IMR-90 (cell line): ENCODE data around the gene ZNF41. TPM values are rescaled to one million over a fixed set of nuclear protein-coding genes. Genes with fewer than 3 reads are reported as not detected.

ENCODE experiments used
- ATAC-seq: fragments of 200-7000 bp; cut with Tn5 transposase; 2 replicates; pipeline ENCODE4 v1.9.1; 2020; ENCODE audit warnings: low read depth, mild to moderate bottlenecking, moderate library complexity
- BruUV-seq: library from RNA; stranded (reverse); fragments of 400-500 nt; replicated peaks from 2 replicates; lab custom pipeline; 2021; lab: Mats Ljungman, UMichigan
- CTCF ChIA-PET: fragments of 300-600 bp; formaldehyde crosslinking; extraction: SDS; loops from one replicate; lab custom pipeline; 2021; ENCODE audit warnings: antibody characterized with exemption; lab: Yijun Ruan, JAX
- POLR2A ChIA-PET: fragments of 300-600 bp; sonication (Branson Sonifier 250); formaldehyde crosslinking; loops from one replicate; lab custom pipeline; 2022; ENCODE audit warnings: antibody characterized with exemption; ENCODE audit not compliant: unreplicated experiment; lab: Charles Lee
- DNase-seq: peaks from one replicate; pipeline ENCODE4 v3.0.0; 2013
- H2AFZ ChIP-seq: replicated peaks from 2 replicates; pipeline ENCODE3; 2013; ENCODE audit warnings: low read length, mild to moderate bottlenecking; ENCODE audit not compliant: poor library complexity
- H2AK5ac ChIP-seq: 2 replicates; pipeline ENCODE4 v1.6.1; 2013; ENCODE audit warnings: low read depth, low read length, inconsistent platforms
- H2AK9ac ChIP-seq: replicated peaks from 2 replicates; pipeline ENCODE3; 2013; ENCODE audit warnings: mild to moderate bottlenecking, low read depth, low read length, moderate library complexity; ENCODE audit not compliant: poor library complexity
- H2BK120ac ChIP-seq: 2 replicates; pipeline ENCODE4 v1.6.1; 2013; ENCODE audit warnings: low read depth, low read length, inconsistent platforms
- H2BK15ac ChIP-seq: 3 replicates; pipeline ENCODE4 v1.6.1; 2013; ENCODE audit warnings: low read depth, low read length, inconsistent platforms
- H2BK20ac ChIP-seq: 2 replicates; pipeline ENCODE4 v1.6.1; 2013; ENCODE audit warnings: low read depth, mild to moderate bottlenecking, inconsistent platforms, low read length, moderate library complexity
- H2BK5ac ChIP-seq: 2 replicates; pipeline ENCODE4 v1.6.1; 2013; ENCODE audit warnings: mild to moderate bottlenecking, low read depth, low read length, inconsistent platforms; ENCODE audit not compliant: poor library complexity, severe bottlenecking
- H3K14ac ChIP-seq: replicated peaks from 2 replicates; pipeline ENCODE4 v1.6.1; 2013; ENCODE audit warnings: low read depth, low read length, inconsistent platforms
- H3K18ac ChIP-seq: 2 replicates; pipeline ENCODE4 v1.6.1; 2013; ENCODE audit warnings: low read depth, low read length, control low read depth
- H3K23ac ChIP-seq: 2 replicates; pipeline ENCODE4 v1.6.1; 2013; ENCODE audit warnings: low read depth, low read length, inconsistent platforms
- H3K27ac ChIP-seq: 2 replicates; pipeline ENCODE4 v1.5.1; 2013; ENCODE audit warnings: mild to moderate bottlenecking, control low read depth, low read length; ENCODE audit not compliant: insufficient read depth
- H3K27me3 ChIP-seq: 2 replicates; pipeline ENCODE4 v1.6.1; 2013; ENCODE audit warnings: low read length; ENCODE audit not compliant: control insufficient read depth, insufficient read depth
- H3K36me3 ChIP-seq: 2 replicates; pipeline ENCODE4 v1.6.1; 2013; ENCODE audit warnings: low read length, mixed read lengths; ENCODE audit not compliant: control insufficient read depth, insufficient read depth
- H3K4ac ChIP-seq: 2 replicates; pipeline ENCODE4 v1.6.1; 2013; ENCODE audit warnings: low read depth, low read length, inconsistent platforms
- H3K4me1 ChIP-seq: 2 replicates; pipeline ENCODE4 v1.6.1; 2013; ENCODE audit warnings: low read length, mixed read lengths; ENCODE audit not compliant: control insufficient read depth, insufficient read depth
- H3K4me2 ChIP-seq: 2 replicates; pipeline ENCODE4 v1.6.1; 2013; ENCODE audit warnings: low read depth, mild to moderate bottlenecking, control low read depth, low read length, moderate library complexity
- H3K4me3 ChIP-seq: 2 replicates; pipeline ENCODE4 v1.5.1; 2013; ENCODE audit warnings: low read depth, mild to moderate bottlenecking, control low read depth, low read length, moderate library complexity; ENCODE audit not compliant: insufficient read depth
- H3K56ac ChIP-seq: 2 replicates; pipeline ENCODE4 v1.6.1; 2013; ENCODE audit warnings: low read length, inconsistent platforms; ENCODE audit not compliant: insufficient read depth; ENCODE audit errors: extremely low read depth
- H3K79me1 ChIP-seq, 2 experiments: 2 replicates each; pipeline ENCODE4 v1.6.1; 2013; ENCODE audit warnings: low read length in 2 of 2, inconsistent platforms in 1 of 2, low read depth in 1 of 2
- H3K9ac ChIP-seq: 2 replicates; pipeline ENCODE4 v1.6.1; 2013; ENCODE audit warnings: low read depth, low read length, control low read depth
- H3K9me1 ChIP-seq: 2 replicates; pipeline ENCODE4 v1.6.1; 2013; ENCODE audit warnings: low read length, inconsistent platforms; ENCODE audit not compliant: insufficient read depth
- H3K9me3 ChIP-seq: 2 replicates; pipeline ENCODE4 v1.6.1; 2013; ENCODE audit warnings: low read length; ENCODE audit not compliant: control insufficient read depth, insufficient read depth
- H4K20me1 ChIP-seq: 2 replicates; pipeline ENCODE4 v1.6.1; 2013; ENCODE audit warnings: low read length, inconsistent platforms; ENCODE audit not compliant: insufficient read depth
- H4K5ac ChIP-seq: 2 replicates; pipeline ENCODE4 v1.6.1; 2013; ENCODE audit warnings: mild to moderate bottlenecking, low read depth, low read length, control low read depth
- H4K8ac ChIP-seq, 2 experiments: 2 replicates each; pipeline ENCODE4 v1.6.1; 2013; ENCODE audit warnings: low read depth in 2 of 2, low read length in 2 of 2, control low read depth in 1 of 2, inconsistent platforms in 1 of 2
- H4K91ac ChIP-seq: 2 replicates; pipeline ENCODE4 v1.6.1; 2013; ENCODE audit warnings: low read depth, low read length, inconsistent platforms; ENCODE audit not compliant: insufficient read depth
- CEBPB ChIP-seq: IDR thresholded peaks from 2 replicates; pipeline ENCODE4 v1.6.1; 2012; ENCODE audit warnings: low read depth, low read length, improper control_type of control experiment
- CHD1 ChIP-seq: IDR thresholded peaks from 2 replicates; pipeline ENCODE4 v1.6.1; 2012; ENCODE audit warnings: low read depth, low read length, improper control_type of control experiment
- ELK1 ChIP-seq: fragments of 150-350 bp; IDR thresholded peaks from 2 replicates; pipeline ENCODE4 v1.6.1; 2016; ENCODE audit warnings: low read depth, mild to moderate bottlenecking, low read length, moderate library complexity, borderline replicate concordance
- FOS ChIP-seq: fragments of 150-350 bp; IDR thresholded peaks from 2 replicates; pipeline ENCODE4 v1.6.1; 2016; ENCODE audit warnings: low read depth, low read length
- MAFK ChIP-seq: IDR thresholded peaks from 2 replicates; pipeline ENCODE4 v1.6.1; 2012; ENCODE audit warnings: low read depth, low read length, improper control_type of control experiment
- MAZ ChIP-seq: IDR thresholded peaks from 2 replicates; pipeline ENCODE4 v1.6.1; 2012; ENCODE audit warnings: low read depth, mild to moderate bottlenecking, low read length, improper control_type of control experiment, moderate library complexity, borderline replicate concordance
- MXI1 ChIP-seq: IDR thresholded peaks from 2 replicates; pipeline ENCODE4 v1.6.1; 2012; ENCODE audit warnings: low read depth, mild to moderate bottlenecking, low read length, moderate library complexity, borderline replicate concordance
- NFE2L2 ChIP-seq: fragments of 150-350 bp; IDR thresholded peaks from 2 replicates; pipeline ENCODE4 v1.6.1; 2016; ENCODE audit warnings: low read depth, mild to moderate bottlenecking, low read length
- POLR2A ChIP-seq: IDR thresholded peaks from 2 replicates; pipeline ENCODE4 v1.6.1; 2012; ENCODE audit warnings: mild to moderate bottlenecking, low read depth, low read length
- RAD21 ChIP-seq: IDR thresholded peaks from 2 replicates; pipeline ENCODE4 v1.6.1; 2012; ENCODE audit warnings: low read length, improper control_type of control experiment
- RCOR1 ChIP-seq: IDR thresholded peaks from 2 replicates; pipeline ENCODE4 v1.6.1; 2012; ENCODE audit warnings: mild to moderate bottlenecking, low read length, improper control_type of control experiment; ENCODE audit not compliant: insufficient replicate concordance
- RFX5 ChIP-seq: IDR thresholded peaks from 2 replicates; pipeline ENCODE4 v1.8.0; 2012; ENCODE audit warnings: low read depth, mild to moderate bottlenecking, low read length, moderate library complexity
- SMC3 ChIP-seq: fragments of 150-350 bp; IDR thresholded peaks from 2 replicates; pipeline ENCODE4 v1.6.1; 2016; ENCODE audit warnings: low read depth, mild to moderate bottlenecking, antibody characterized with exemption, low read length, moderate library complexity
- WGBS, 2 experiments: methylation state at CpG; one replicate each; pipeline versions ENCODE4 v1.1.5 to v1.1.7; 2013; ENCODE audit warnings: missing lambda C conversion rate in 2 of 2; ENCODE audit not compliant: insufficient read length in 1 of 2; ENCODE audit errors: extremely low coverage in 2 of 2; 5-methylcytosine and 5-hydroxymethylcytosine counted together
- dilution Hi-C: fragments of 300-500 bp; cut with HindIII; formaldehyde crosslinking; loops from one replicate; pipeline ENCODE4 v1.14.3; 2018; ENCODE audit warnings: low sequenced_read_pairs; ENCODE audit not compliant: unreplicated experiment
- in situ Hi-C: fragments of 300-500 bp; cut with MboI; formaldehyde crosslinking; loops from 3 replicates; pipeline ENCODE4 v1.14.3; 2019; ENCODE audit warnings: low sequenced_read_pairs, inconsistent platforms, mixed read lengths
- intact Hi-C: fragments of 100-400 bp; cut with micrococcal nuclease; formaldehyde crosslinking; loops from 2 replicates; pipeline ENCODE4 v1.10.0; 2022
- polyA plus RNA-seq, 3 experiments: library from polyadenylated mRNA; depleted of rRNA; stranded (reverse); fragments of >200 nt; gene quantifications; 2 replicates each; pipeline ENCODE4 v1.2.3, GENCODE V29; 2012; ENCODE audit warnings: low replicate concordance in 1 of 3
- total RNA-seq: library from RNA; depleted of rRNA; stranded (reverse); fragments of >200 nt; gene quantifications from 2 replicates; pipeline ENCODE4 v1.2.3, GENCODE V29; 2012
- TF ChIP-seq, protein P1 (sequence below): conservative IDR thresholded peaks from 2 replicates; pipeline ENCODE4 v1.5.1; 2012; ENCODE audit warnings: mild to moderate bottlenecking, low read depth, low read length, improper control_type of control experiment
- TF ChIP-seq, protein P2 (sequence below): fragments of 150-350 bp; IDR thresholded peaks from 2 replicates; pipeline ENCODE4 v1.6.1; 2017; ENCODE audit warnings: mild to moderate bottlenecking, antibody characterized with exemption, low read length, low read depth

ZNF41 gene
- total and polyA plus RNA-seq, 2 of the 4 experiments (the other 2 are of a cell fraction): 2.8 to 8.1 TPM

DNA sequence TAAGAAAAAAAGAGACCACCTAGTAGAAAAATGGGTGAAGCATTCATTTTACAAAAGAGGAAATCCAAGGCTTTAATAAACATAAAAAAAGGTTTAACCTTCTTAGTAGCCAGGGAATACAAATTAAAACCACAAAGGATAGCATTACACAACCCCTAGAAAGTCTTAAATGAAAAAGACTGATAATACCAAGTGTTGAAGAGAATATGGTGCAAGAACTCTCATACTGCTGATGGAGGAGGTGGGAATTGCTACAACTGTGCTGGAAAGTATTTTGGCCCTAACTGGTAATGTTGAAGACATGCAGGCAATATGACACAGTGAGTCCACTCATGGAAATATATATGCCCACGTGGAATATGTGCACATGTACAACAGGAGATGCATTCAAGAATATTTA is 22.5 kb downstream of the ZNF41 start:
- ChIA-PET CTCF (no interaction called here), POLR2A (no interaction called here)
- Histone ChIP-seq H4K91ac (no peak overlapping the region), H2BK5ac (no peak overlapping the region), H3K9ac (no peak overlapping the region), H2AFZ (no peak overlapping the region), H3K56ac (no peak overlapping the region), H3K18ac (no peak overlapping the region), H4K20me1 (no peaks in the 10 kb centered on the region), H3K4ac (no peak overlapping the region), H4K5ac (no peak overlapping the region), H3K23ac (no peak overlapping the region), H3K4me1 (no peaks in the 10 kb centered on the region), H3K4me3 (no peak overlapping the region), H2BK120ac (no peak overlapping the region), H3K27ac (no peak overlapping the region), H3K27me3 (no peaks in the 10 kb centered on the region; the same call in 1 of the 2 replicates), H4K8ac (no peak overlapping the region), H3K79me1 (no peaks in the 10 kb centered on the region; a peak in 1 of 4 replicates), H2BK20ac (no peak overlapping the region), H3K9me1 (no peaks in the 10 kb centered on the region; the same call in 1 of the 2 replicates), H2AK5ac (no peak overlapping the region), H3K14ac (no peak overlapping the region), H3K9me3 (peaks cover 4% of the 10 kb centered on the region; the same call in 1 of the 2 replicates), H2BK15ac (no peak overlapping the region), H3K4me2 (no peak overlapping the region), H2AK9ac (no peak overlapping the region), H3K36me3 (peaks cover 4% of the 10 kb centered on the region; the same call in 1 of the 2 replicates)
- intact Hi-C loops: no loop called here
- BruUV-seq: no TSS peak
- DNase-seq (no peak), ATAC-seq (no peak)
- WGBS, 2 experiments: no CpG with 5 or more reads among the region's 1 CpG
- in situ Hi-C loops: no loop called here
- TF ChIP-seq RFX5 (no peak), CEBPB (no peak), POLR2A (no peak), RAD21 (no peak), MAFK (no peak), MXI1 (no peak), SMC3 (no peak), ELK1 (no peak), FOS (no peak), RCOR1 (no peak), MAZ (no peak), NFE2L2 (no peak), CHD1 (no peak)
- TF ChIP-seq, protein P1, sequence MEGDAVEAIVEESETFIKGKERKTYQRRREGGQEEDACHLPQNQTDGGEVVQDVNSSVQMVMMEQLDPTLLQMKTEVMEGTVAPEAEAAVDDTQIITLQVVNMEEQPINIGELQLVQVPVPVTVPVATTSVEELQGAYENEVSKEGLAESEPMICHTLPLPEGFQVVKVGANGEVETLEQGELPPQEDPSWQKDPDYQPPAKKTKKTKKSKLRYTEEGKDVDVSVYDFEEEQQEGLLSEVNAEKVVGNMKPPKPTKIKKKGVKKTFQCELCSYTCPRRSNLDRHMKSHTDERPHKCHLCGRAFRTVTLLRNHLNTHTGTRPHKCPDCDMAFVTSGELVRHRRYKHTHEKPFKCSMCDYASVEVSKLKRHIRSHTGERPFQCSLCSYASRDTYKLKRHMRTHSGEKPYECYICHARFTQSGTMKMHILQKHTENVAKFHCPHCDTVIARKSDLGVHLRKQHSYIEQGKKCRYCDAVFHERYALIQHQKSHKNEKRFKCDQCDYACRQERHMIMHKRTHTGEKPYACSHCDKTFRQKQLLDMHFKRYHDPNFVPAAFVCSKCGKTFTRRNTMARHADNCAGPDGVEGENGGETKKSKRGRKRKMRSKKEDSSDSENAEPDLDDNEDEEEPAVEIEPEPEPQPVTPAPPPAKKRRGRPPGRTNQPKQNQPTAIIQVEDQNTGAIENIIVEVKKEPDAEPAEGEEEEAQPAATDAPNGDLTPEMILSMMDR: no peak
- TF ChIP-seq, protein P2, sequence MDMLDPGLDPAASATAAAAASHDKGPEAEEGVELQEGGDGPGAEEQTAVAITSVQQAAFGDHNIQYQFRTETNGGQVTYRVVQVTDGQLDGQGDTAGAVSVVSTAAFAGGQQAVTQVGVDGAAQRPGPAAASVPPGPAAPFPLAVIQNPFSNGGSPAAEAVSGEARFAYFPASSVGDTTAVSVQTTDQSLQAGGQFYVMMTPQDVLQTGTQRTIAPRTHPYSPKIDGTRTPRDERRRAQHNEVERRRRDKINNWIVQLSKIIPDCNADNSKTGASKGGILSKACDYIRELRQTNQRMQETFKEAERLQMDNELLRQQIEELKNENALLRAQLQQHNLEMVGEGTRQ: no peak
- dilution Hi-C loops: no loop called here
